Uterus (tissue), 2 donors: Measurements from ENCODE around the gene MYBPC1.

ENCODE experiments used
- CTCF ChIP-seq, 4 experiments: fragments of 200-600 bp in 2 of 4; fragments of 450-650 bp in 2 of 4; sonication (generic) in 2 of 4; IDR thresholded peaks; one replicate each; pipeline ENCODE4 v1.5.1; 2016 to 2019; ENCODE audit warnings: antibody characterized with exemption in 4 of 4, mild to moderate bottlenecking in 2 of 4, moderate library complexity in 1 of 4
- POLR2A ChIP-seq, 2 donors: fragments of 450-650 bp; IDR thresholded peaks; one replicate each; pipeline ENCODE4 v1.6.1; 2016; ENCODE audit warnings: antibody characterized with exemption in 2 of 2, mild to moderate bottlenecking in 1 of 2, moderate library complexity in 1 of 2

GRCh38 chr12:101675555-101675954, 80.8 kb downstream of the MYBPC1 start:
- no peak for TF ChIP-seq CTCF (IDR thresholded peaks at IDR 0.05)
- no peak for TF ChIP-seq POLR2A (IDR thresholded peaks at IDR 0.05)
